Ecto neural progenitor cell (in vitro differentiated cells): Measurements from ENCODE around the gene OGT.

Experiments
- DNase-seq: peaks from one replicate; pipeline ENCODE4 v3.0.0-alpha.2; 2018; ENCODE audit warnings: low spot score

OGT gene

GRCh38 chrX:71622576-71623450 lies 89.9 kb downstream of the OGT start:
- DNase-seq: peak; percentile 53

- DNase-seq: no peak
Measured at GRCh38 chrX:71623714-71624113, 90.8 kb downstream of the OGT start.

GRCh38 chrX:71625471-71625870 lies 92.6 kb downstream of the OGT start:
- DNase-seq: no peak
